ENCODE measurements around the gene SCRG1. TPM values are rescaled to one million over a fixed set of nuclear protein-coding genes. Genes with fewer than 3 reads are reported as not detected.

Gene SCRG1
- total RNA-seq, 1 donor = not detected

DNA sequence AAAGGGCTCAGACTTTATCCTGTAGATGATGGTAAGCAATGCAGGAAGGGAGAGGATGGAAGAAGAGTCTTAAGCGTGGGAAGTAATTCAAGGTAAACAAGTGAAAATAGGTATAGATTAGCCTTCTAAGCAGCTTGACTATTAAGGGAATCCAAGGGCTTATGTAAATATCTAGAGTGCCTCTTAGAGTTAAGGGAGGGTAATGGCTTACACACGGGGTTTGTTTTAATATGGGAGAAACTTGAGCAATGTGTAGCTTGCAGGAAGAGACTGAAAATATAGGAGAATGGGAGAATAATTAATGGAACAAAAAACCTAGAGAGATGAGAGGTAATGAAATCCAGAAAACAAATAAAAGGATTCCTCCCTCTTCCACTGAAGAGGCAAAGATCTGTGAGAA, 41.0 kb downstream of the SCRG1 start:
- H3K4me1 ChIP-seq (ENCODE audit: insufficient read depth, low read length) = no peaks in the 10 kb centered on the region
- H3K27me3 ChIP-seq (ENCODE audit: insufficient read depth, low read length) = no peaks in the 10 kb centered on the region
- no peaks in the 10 kb centered on the region for H3K9me3 ChIP-seq (ENCODE audit: low read depth, low read length)
- H3K4me3 ChIP-seq (ENCODE audit: low read length) = no peak overlapping the region

DNA sequence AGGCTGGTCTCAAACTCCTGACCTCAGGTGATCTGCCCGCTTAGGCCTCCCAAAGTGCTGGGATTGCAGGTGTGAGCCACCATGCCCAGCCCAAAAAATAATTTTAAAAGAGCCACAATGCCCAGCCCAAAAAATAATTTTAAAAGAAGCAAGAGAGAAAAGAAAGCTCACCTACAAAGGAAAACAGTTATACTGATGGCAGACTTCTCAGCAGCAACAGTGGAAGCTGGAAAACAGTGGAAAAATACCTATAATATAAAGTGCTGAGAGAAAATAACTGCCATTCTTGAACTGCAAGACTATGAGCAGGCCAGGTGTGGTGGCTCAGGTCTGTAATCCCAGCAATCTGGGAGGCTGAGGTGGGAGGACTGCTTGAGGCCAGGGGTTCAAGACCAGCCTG, 51.4 kb downstream of the SCRG1 start:
- no peaks in the 10 kb centered on the region for H3K9me3 ChIP-seq (ENCODE audit: low read depth, low read length)
- H3K4me1 ChIP-seq (ENCODE audit: insufficient read depth, low read length) = no peaks in the 10 kb centered on the region
- H3K4me3 ChIP-seq (ENCODE audit: low read length) = no peak overlapping the region
- H3K27me3 ChIP-seq (ENCODE audit: insufficient read depth, low read length) = no peaks in the 10 kb centered on the region

DNA sequence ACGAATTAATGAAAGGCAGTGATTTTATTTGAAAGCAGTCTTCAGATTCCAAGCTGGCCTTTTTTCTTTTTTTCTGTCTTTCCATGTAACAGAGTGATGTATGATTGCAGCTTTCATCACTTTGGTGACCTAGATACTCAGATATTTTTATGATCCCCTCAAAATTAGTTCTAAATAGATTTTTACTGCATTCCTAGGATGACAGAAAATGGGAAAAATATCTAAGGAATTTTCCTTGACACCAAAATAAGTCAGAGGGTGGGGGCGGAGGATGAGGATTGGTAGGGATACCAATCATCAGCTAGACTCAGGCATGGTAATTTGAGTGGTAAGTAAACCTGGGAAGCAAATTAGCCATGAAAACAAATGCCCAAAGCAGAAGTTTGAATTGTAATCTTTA, 52.8 kb downstream of the SCRG1 start:
- Histone ChIP-seq H3K9me3 (ENCODE audit: low read depth, low read length) (no peaks in the 10 kb centered on the region), H3K27me3 (ENCODE audit: insufficient read depth, low read length) (no peaks in the 10 kb centered on the region)

DNA sequence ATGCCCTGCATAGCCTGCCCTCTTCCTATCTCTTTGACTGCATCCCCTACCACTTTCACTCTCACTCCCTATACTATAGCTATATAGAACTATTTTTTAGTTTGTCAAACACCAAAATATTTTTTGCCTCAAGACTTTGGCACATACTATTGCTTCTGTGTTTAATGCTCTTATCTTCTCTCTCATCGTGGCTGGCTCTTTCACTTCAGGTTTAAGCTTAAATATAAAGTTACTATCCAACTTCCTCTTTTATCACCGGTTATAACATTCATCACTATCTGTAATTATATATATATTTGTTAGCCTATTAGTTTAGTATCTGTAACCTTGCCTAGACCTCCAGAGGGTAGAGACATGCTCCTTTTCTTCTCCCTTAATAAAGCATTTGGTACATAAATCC, 53.3 kb downstream of the SCRG1 start:
- Histone ChIP-seq H3K9me3 (ENCODE audit: low read depth, low read length) (no peaks in the 10 kb centered on the region), H3K27me3 (ENCODE audit: insufficient read depth, low read length) (no peaks in the 10 kb centered on the region), H3K4me1 (ENCODE audit: insufficient read depth, low read length) (no peaks in the 10 kb centered on the region), H3K4me3 (ENCODE audit: low read length) (no peak overlapping the region)

More for the DNA sequence above, 52.8 kb downstream of the SCRG1 start:
- Histone ChIP-seq H3K4me3 (ENCODE audit: low read length) (no peak overlapping the region), H3K4me1 (ENCODE audit: insufficient read depth, low read length) (no peaks in the 10 kb centered on the region)

DNA sequence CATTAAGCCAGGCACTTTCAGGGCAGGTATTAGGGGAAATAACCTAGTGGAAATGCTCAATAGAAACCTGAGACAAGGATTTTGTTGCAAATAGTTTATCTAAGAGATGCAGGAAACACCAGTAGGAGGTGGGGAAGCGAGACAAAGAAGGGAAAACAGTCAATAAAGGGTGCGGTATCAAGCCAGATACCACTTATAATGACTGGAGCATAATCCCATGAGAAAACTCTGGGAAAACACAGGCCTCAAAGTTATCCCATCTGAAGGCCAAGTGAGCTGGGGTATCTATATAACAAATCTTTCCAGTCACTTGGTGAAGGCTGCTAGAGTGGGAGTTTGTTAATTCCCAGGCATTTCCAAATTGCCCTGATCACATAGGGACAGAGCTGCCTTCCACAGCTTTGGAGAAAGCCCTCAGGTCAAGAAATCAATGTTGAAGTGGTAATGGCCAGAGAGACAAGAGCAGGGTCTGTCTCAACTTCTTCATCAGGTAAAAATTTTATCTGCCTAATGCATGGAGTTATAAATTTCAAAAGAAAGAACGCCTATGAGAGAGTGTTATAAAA, 55.0 kb downstream of the SCRG1 start:
- Histone ChIP-seq H3K9me3 (ENCODE audit: low read depth, low read length) (no peaks in the 10 kb centered on the region), H3K4me3 (ENCODE audit: low read length) (no peak overlapping the region), H3K27me3 (ENCODE audit: insufficient read depth, low read length) (no peaks in the 10 kb centered on the region), H3K4me1 (ENCODE audit: insufficient read depth, low read length) (no peaks in the 10 kb centered on the region)

DNA sequence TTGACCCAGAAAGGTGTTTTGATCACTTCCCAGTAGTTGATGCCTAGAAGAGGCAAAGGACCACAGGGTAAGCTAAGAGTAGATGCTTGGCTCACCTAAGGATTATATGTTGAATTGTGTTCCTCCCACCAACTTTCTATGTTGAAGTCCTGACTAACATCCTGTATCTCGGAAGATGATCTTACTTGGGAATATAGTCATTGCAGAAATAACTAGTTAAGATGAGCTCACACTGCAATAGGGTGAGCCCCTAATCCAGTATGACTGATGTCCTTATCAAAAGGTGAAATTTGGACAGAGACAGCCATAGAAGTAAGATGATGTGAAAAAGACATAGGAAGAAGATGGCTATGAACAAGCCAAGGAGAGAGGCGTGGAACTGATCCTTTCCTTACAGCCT, 61.5 kb downstream of the SCRG1 start:
- H3K4me1 ChIP-seq (ENCODE audit: insufficient read depth, low read length) = peaks cover 15% of the 10 kb centered on the region
- H3K4me3 ChIP-seq (ENCODE audit: low read length) = no peak overlapping the region
- H3K27me3 ChIP-seq (ENCODE audit: insufficient read depth, low read length) = no peaks in the 10 kb centered on the region
- H3K9me3 ChIP-seq (ENCODE audit: low read depth, low read length) = no peaks in the 10 kb centered on the region

DNA sequence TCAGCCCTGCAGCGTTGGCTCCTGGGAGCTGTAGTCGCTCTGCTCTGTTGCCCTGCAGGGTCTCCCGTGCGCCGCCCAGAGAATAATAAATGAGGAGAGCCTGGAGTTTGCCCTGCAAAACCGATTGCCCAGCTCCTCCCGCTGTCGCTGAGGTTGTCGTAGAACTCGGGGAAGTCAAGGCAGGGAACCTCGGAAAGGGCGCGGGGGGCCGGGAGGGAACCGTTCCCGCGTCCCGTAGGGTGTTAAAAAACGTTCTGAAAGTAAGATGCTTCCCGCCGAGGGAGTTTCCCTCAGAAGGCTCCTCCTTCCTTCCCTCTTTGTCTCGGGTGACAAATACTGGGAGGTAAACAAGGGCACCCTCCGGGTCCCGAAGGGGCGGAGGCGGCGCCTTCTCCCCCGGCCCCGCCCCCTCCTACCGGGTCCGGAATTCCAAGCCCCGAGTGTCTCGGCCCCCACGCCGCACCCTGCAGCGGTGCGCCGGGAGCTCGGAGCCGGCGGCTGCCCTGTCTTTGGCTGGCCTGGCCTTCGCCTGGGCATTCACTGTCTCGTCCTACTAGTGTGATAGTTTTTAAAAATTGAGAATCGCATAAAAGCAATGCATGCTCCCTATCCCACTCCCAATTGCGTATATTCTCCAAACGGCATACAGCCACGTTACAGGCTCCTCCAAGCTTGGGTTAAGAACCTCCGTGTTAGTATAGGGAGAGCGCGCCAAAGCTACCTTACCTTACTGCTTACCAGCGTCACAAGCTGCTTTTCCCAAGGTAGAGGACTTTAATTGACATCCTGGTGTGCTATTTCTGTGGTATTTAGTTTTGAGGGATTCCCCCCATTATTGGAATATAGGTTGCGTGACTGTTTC, 63.8 kb downstream of the SCRG1 start:
- H3K4me3 ChIP-seq (ENCODE audit: low read length) = peak overlapping the region; percentile 92

More for the DNA sequence above, 63.8 kb downstream of the SCRG1 start:
- Histone ChIP-seq H3K4me1 (ENCODE audit: insufficient read depth, low read length) (peaks cover 30% of the 10 kb centered on the region), H3K9me3 (ENCODE audit: low read depth, low read length) (no peaks in the 10 kb centered on the region), H3K27me3 (ENCODE audit: insufficient read depth, low read length) (no peaks in the 10 kb centered on the region)

Other genes with a start within 250 kb of the SCRG1 start
- gene GALNT7, start 230.3 kb downstream of the SCRG1 start, total RNA-seq = 11.4 TPM
- gene HMGB2, start 64.8 kb downstream of the SCRG1 start, total RNA-seq = 96.1 TPM
- gene SAP30, start 28.2 kb downstream of the SCRG1 start, total RNA-seq = 5.2 TPM
- not detected for gene HAND2, start 131.1 kb upstream of the SCRG1 start, total RNA-seq

Data from mononuclear cell (primary cell).